Measurements from ENCODE around the gene DSTN. TPM values are rescaled to one million over a fixed set of nuclear protein-coding genes. Genes with fewer than 3 reads are reported as not detected.

DSTN gene
- total RNA-seq, 1 donor from 2014 or later: 91.9 TPM

GRCh38 chr20:17645546-17646208 lies 75.8 kb downstream of the DSTN start:
- Mint-ChIP-seq H3K9me3 (no peaks in the 10 kb centered on the region), H3K36me3 (ENCODE audit: low read depth) (no peaks in the 10 kb centered on the region), H3K4me1 (peaks cover 47% of the 10 kb centered on the region), H3K4me3 (no peak overlapping the region), H3K27me3 (ENCODE audit: low read depth) (no peaks in the 10 kb centered on the region), H3K27ac (ENCODE audit: unreplicated experiment) (no peak overlapping the region)
- no peak for TF ChIP-seq CTCF (conservative IDR thresholded peaks at IDR 0.05)
- no peak for DNase-seq (ENCODE audit: low read depth, low spot score)

- peaks cover 47% of the 10 kb centered on the region for H3K4me1 Mint-ChIP-seq
Observed at GRCh38 chr20:17646209-17646960, 76.5 kb downstream of the DSTN start.

GRCh38 chr20:17646961-17647301 lies 77.1 kb downstream of the DSTN start:
- Mint-ChIP-seq H3K27ac (ENCODE audit: unreplicated experiment) (peak overlapping the region; percentile 45), H3K36me3 (ENCODE audit: low read depth) (no peaks in the 10 kb centered on the region), H3K4me3 (no peak overlapping the region), H3K4me1 (peaks cover 47% of the 10 kb centered on the region), H3K9me3 (no peaks in the 10 kb centered on the region), H3K27me3 (ENCODE audit: low read depth) (no peaks in the 10 kb centered on the region)
- DNase-seq (ENCODE audit: low read depth, low spot score): no peak
- TF ChIP-seq CTCF (conservative IDR thresholded peaks at IDR 0.05): no peak

More at GRCh38 chr20:17646209-17646960, 76.5 kb downstream of the DSTN start:
- TF ChIP-seq CTCF (conservative IDR thresholded peaks at IDR 0.05): no peak
- peak overlapping the region; percentile 45 for H3K27ac Mint-ChIP-seq (ENCODE audit: unreplicated experiment)
- no peaks in the 10 kb centered on the region for H3K27me3 Mint-ChIP-seq (ENCODE audit: low read depth)
- H3K9me3 Mint-ChIP-seq: no peaks in the 10 kb centered on the region
- H3K36me3 Mint-ChIP-seq (ENCODE audit: low read depth): no peaks in the 10 kb centered on the region
- DNase-seq (ENCODE audit: low read depth, low spot score): no peak
- H3K4me3 Mint-ChIP-seq: no peak overlapping the region

- Mint-ChIP-seq H3K27me3 (ENCODE audit: low read depth) (no peaks in the 10 kb centered on the region), H3K9me3 (no peaks in the 10 kb centered on the region), H3K4me3 (no peak overlapping the region), H3K36me3 (ENCODE audit: low read depth) (no peaks in the 10 kb centered on the region), H3K27ac (ENCODE audit: unreplicated experiment) (peak overlapping the region; percentile 57), H3K4me1 (peaks cover 47% of the 10 kb centered on the region)
- DNase-seq (ENCODE audit: low read depth, low spot score): no peak
- TF ChIP-seq CTCF (conservative IDR thresholded peaks at IDR 0.05): no peak
Observed at GRCh38 chr20:17647391-17648314, 77.8 kb downstream of the DSTN start.

- Mint-ChIP-seq H3K4me3 (no peak overlapping the region), H3K27ac (ENCODE audit: unreplicated experiment) (no peak overlapping the region), H3K27me3 (ENCODE audit: low read depth) (no peaks in the 10 kb centered on the region), H3K4me1 (peaks cover 46% of the 10 kb centered on the region), H3K9me3 (no peaks in the 10 kb centered on the region), H3K36me3 (ENCODE audit: low read depth) (no peaks in the 10 kb centered on the region)
- no peak for DNase-seq (ENCODE audit: low read depth, low spot score)
- no peak for TF ChIP-seq CTCF (conservative IDR thresholded peaks at IDR 0.05)
Observed at GRCh38 chr20:17648315-17648646, 78.4 kb downstream of the DSTN start.
